Right lobe of liver (tissue), 4 donors: Measurements from ENCODE around the gene SVIL.

Experiments used
- POLR2A ChIP-seq: fragments of 450-650 bp; IDR thresholded peaks from one replicate; pipeline ENCODE4 v1.6.1; 2017; ENCODE audit warnings: antibody characterized with exemption, mild to moderate bottlenecking
- TF ChIP-seq, protein P1 (sequence below), 4 donors: fragments of 200-600 bp in 3 of 4; fragments of 450-650 bp in 1 of 4; IDR thresholded peaks; one replicate each; pipeline versions ENCODE4 v1.5.1 to v1.8.0; 2016 to 2022; ENCODE audit warnings: antibody characterized with exemption in 4 of 4, mild to moderate bottlenecking in 2 of 4
- donor health status: DM: no; HTN: no; CAD: no.
- donor health status: DM: no; HTN: no; CAD: no.
- donor health status: DM: no; HTN: yes; CAD: no.

DNA sequence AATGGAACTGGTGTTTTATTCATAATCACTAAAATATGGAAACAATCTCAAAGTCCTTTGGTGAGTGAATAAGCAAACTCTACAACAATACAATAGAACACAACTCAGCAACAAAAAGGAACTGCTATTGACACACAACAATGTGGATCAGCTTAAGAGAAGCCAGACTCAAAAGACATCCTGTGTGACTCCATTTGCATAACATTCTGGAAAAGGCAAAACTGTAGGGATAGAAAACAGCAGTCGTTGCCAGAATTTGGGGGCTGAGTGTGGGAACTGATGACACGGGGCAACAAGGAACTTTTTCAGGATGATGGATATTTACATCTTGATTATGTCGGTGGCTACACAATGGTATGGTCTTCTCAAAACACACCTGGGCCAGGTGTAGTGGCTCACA lies 32.4 kb upstream of the SVIL start:
- TF ChIP-seq, protein P1, sequence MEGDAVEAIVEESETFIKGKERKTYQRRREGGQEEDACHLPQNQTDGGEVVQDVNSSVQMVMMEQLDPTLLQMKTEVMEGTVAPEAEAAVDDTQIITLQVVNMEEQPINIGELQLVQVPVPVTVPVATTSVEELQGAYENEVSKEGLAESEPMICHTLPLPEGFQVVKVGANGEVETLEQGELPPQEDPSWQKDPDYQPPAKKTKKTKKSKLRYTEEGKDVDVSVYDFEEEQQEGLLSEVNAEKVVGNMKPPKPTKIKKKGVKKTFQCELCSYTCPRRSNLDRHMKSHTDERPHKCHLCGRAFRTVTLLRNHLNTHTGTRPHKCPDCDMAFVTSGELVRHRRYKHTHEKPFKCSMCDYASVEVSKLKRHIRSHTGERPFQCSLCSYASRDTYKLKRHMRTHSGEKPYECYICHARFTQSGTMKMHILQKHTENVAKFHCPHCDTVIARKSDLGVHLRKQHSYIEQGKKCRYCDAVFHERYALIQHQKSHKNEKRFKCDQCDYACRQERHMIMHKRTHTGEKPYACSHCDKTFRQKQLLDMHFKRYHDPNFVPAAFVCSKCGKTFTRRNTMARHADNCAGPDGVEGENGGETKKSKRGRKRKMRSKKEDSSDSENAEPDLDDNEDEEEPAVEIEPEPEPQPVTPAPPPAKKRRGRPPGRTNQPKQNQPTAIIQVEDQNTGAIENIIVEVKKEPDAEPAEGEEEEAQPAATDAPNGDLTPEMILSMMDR (IDR thresholded peaks at IDR 0.05): no peak
- no peak for TF ChIP-seq POLR2A
